PFSK-1 (cell line): Measurements from ENCODE around the gene FAM120B.

ENCODE experiments used
- FOXP2 ChIP-seq: optimal IDR thresholded peaks from 2 replicates; pipeline ENCODE3; 2011; ENCODE audit warnings: borderline replicate concordance, control low read depth, inconsistent platforms; ENCODE audit not compliant: insufficient read depth; ENCODE audit errors: extremely low read length, extremely low read depth
- POLR2AphosphoS5 ChIP-seq: IDR thresholded peaks from 2 replicates; pipeline ENCODE4 v1.6.1; 2012; ENCODE audit warnings: low read depth, mild to moderate bottlenecking, control low read depth, low read length, moderate library complexity
- REST ChIP-seq, 2 experiments: IDR thresholded peaks; 2 replicates each; pipeline versions ENCODE4 v1.6.1 to v1.8.0; 2011 to 2012; ENCODE audit warnings: low read depth in 2 of 2, low read length in 2 of 2, control low read depth in 1 of 2, inconsistent platforms in 1 of 2, mild to moderate bottlenecking in 1 of 2, moderate library complexity in 1 of 2; ENCODE audit not compliant: insufficient read depth in 1 of 2
- SIN3A ChIP-seq: IDR thresholded peaks from 2 replicates; pipeline ENCODE4 v1.6.1; 2012; ENCODE audit warnings: mild to moderate bottlenecking, low read length, moderate library complexity, borderline replicate concordance; ENCODE audit not compliant: insufficient read depth
- TAF1 ChIP-seq: IDR thresholded peaks from 2 replicates; pipeline ENCODE4 v1.6.1; 2012; ENCODE audit warnings: low read length, control low read depth, borderline replicate concordance; ENCODE audit not compliant: insufficient read depth

The FAM120B gene

GRCh38 chr6:170283212-170284081, 23.1 kb upstream of the FAM120B start:
- TF ChIP-seq FOXP2 (no peak), SIN3A (no peak), REST (IDR thresholded peaks at IDR 0.05; ENCODE audit: insufficient read depth in 1 of 2, low read depth in 2 of 2, low read length in 2 of 2) (no peak), TAF1 (no peak), POLR2AphosphoS5 (no peak)

GRCh38 chr6:170284126-170284773, 22.3 kb upstream of the FAM120B start:
- TF ChIP-seq POLR2AphosphoS5 (no peak), TAF1 (no peak), REST (IDR thresholded peaks at IDR 0.05; ENCODE audit: insufficient read depth in 1 of 2, low read depth in 2 of 2, low read length in 2 of 2) (no peak), FOXP2 (no peak), SIN3A (no peak)

- no peak for TF ChIP-seq FOXP2
- TF ChIP-seq POLR2AphosphoS5, result no peak
- no peak for TF ChIP-seq TAF1
- TF ChIP-seq SIN3A, result no peak
- no peak for TF ChIP-seq REST (IDR thresholded peaks at IDR 0.05; ENCODE audit: insufficient read depth in 1 of 2, low read depth in 2 of 2, low read length in 2 of 2)
These were observed 21.6 kb upstream of the FAM120B start for GRCh38 chr6:170284866-170285469.

GRCh38 chr6:170285482-170285881, 21.1 kb upstream of the FAM120B start:
- TF ChIP-seq TAF1 (no peak), SIN3A (no peak), POLR2AphosphoS5 (no peak), FOXP2 (no peak), REST (IDR thresholded peaks at IDR 0.05; ENCODE audit: insufficient read depth in 1 of 2, low read depth in 2 of 2, low read length in 2 of 2) (no peak)
